Left lobe of liver (tissue), 2 donors: ENCODE measurements around the gene AMER3. TPM values are rescaled to one million over a fixed set of nuclear protein-coding genes. Genes with fewer than 3 reads are reported as not detected.
A peak's percentile ranks its signal among the peaks of the same experiment; 100 is the strongest.

Experiments
- ATAC-seq: fragments of 200-7000 bp; cut with Tn5 transposase; one replicate; pipeline ENCODE4 v1.9.1; 2020; ENCODE audit warnings: mild to moderate bottlenecking, moderate library complexity
- DNase-seq: peaks from one replicate; pipeline ENCODE4 v3.0.0-alpha.2; 2020; ENCODE audit warnings: low spot score
- total RNA-seq: library from RNA; stranded (reverse); gene quantifications from one replicate; pipeline ENCODE4 v1.2.1, GENCODE V29; 2021
- donor health status: DM: no; HTN: no; CAD: no; lungs with moderate emphysema.
- donor health status: DM: no; HTN: yes; CAD: no.

Gene AMER3
- total RNA-seq, 1 donor from 2014 or later = not detected

DNA sequence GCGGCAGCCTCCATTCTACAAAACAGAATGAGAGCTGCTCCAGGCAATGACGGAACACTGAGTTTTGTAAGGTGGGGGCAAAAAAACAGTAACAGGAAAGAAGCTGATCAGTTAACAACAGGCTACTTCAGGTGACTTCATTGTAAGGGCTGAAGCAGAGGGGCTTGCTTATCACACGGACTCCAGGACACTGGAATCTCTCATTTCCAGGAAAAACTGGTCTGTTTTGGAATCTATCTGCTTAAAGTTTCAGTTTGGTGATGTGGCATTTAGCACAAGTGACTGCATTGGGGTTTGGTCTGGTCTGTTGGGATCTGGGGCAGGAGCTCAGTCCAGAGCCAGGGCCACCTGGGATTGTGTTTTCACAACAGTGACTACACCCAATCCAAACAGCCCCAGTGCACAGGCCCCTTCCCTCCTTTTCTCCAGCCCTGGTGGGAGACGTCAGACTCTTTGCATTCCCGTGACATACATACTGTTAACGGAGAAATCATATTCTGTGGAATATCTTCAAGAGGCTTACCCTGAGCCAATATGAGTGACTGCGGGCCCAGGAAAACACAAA is 14.1 kb downstream of the AMER3 start:
- no peak for ATAC-seq
- no peak for DNase-seq

DNA sequence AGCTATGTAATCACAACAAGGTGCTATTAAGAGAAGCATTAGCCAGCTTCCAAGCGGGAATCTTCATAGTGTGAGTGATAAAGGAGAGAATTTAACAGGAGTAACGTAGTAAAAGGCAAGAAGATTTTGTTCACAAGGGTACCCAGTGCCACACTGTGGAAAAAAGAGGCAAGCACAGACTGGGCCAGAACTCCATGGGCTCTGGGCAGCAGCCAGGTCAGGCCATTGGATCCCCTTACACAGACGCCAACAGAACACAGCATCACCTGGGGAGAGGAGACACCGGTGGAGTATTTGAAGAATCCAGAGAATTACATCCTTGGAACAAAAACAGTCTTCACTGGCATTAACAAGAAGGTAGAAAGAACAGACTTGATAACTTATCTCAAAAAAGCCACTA is 21.2 kb downstream of the AMER3 start:
- ATAC-seq (no peak), DNase-seq (no peak)

DNA sequence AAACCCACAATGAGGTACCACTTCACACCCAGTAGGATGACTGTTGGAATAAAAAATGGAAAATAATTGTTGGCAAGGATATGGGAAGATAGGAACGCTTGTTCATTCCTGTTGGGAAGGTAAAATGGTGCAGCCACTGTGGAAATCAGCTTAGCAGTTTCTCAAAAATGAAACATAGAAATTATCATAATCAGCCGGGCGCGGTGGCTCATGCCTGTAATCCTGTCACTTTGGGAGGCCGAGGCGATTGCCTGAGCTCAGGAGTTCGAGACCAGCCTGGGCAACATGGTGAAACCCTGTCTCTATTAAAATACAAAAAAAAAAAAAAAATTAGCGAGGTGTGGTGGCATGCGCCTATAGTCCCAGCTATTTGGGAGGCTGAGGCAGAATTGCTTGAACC is 23.4 kb downstream of the AMER3 start:
- DNase-seq = no peak
- ATAC-seq = no peak

- DNase-seq (no peak), ATAC-seq (no peak)
Measured at GRCh38 chr2:130785466-130786055, 30.2 kb downstream of the AMER3 start.

DNA sequence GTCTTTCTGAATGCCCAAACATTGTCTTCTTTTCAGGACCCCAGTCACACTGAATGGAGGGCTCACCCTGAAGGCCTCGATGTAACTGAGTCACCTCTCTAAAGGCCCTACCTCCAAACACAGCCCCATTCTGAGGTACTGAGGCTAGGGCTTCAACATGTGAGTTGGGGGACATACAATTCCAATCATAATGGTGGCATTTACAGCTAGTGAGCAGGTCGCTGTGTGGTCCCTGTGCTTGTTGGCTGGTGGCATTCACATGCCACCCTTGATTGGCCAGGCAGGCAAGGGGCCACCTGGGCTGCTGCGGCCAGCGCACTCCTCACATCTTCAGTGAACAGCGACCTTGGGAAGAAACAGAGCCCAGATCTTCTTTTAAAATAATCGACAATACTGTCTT is 30.7 kb downstream of the AMER3 start:
- ATAC-seq = no peak
- DNase-seq = no peak

DNA sequence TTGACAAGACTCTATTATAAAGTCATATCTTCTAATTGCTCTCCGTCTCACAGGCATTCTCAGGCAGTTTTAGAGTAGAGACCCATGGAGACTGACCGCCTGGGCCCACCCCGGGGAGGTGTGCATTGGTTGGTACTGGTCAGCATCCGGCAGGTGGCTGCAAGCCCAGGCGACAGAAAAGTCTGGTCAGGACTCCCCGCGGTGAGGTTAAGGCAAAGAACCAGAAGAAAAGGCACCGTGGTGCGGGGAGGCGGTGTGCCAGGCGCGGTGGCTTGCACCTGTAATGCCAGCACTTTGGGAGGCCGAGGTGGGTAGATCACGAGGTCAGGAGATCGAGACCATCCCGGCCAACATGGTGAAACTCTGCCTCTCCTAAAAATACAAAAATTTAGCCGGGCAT is 32.5 kb downstream of the AMER3 start:
- DNase-seq = no peak
- ATAC-seq = no peak

DNA sequence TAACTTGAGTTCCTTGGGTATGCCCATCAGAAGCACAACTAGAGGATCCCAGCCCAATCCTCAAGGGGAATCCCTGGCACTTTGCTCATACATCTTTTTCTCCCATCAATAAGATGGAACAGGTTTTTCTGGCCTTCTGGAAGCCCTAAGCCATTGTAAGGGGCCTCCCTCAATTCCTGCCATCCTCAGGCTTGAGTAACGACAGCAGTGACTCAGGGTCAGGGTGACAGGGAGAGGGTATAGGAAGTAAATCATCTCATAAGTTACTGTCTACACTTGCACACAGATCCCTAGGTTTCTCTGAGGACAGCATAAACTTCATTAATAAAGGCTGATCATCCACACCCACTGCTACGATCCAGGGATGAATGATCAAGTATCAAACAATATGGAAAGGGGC is 35.0 kb downstream of the AMER3 start:
- DNase-seq = no peak
- ATAC-seq = no peak

DNA sequence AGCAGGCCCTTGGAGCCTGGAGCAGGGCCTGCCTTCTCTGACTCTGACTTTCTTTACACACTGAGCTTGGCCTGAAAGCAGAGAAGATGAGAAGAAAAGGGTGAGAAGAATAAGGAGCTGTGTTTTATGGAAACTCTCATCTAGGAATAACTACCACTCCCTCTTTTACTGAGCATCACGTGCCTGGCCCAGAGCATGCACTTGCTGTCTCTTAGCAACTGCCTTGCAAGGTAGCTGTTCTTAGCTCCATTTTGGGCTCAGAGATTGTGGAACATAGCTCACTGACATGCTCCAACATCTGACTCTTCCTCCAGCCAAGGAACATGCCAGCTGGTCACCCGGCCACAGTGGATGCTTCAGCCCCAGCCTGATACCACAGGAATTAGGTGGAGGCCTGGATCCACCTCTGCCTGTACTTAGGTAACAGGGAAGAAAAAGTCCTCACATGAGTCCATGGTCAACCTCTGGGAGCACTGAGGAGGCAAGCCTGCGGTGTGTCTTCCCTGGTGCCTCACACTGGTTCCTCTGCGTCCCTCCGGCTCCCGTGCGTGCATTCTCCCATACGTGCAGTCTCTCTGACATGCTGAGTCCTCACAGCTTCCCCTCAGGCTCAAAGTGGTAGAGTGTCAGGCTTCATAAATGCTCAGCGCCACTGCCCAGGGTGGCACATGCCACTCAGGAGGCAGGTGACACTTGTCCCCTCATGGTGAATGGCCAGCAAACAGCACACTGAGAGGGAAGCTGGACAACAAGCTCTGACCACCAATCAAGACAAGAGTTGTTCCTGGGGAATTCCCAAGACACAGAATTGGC is 35.7 kb downstream of the AMER3 start:
- DNase-seq (no peak), ATAC-seq (no peak)

DNA sequence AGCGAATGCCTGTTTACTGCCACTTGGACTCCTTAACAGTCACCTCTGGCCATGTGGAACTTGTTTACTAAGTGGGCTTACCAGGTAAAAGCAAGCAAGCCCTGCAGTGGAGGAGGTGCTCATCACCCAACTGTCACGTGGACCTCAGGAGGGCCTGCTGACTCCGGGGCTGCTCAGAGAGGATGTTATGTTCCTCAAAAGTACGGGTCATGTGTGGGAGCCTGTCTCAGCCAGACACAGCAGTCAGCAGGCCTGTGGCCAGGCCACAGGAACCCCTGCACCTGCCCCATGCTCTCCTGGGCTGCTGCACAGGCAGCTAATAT is 36.2 kb downstream of the AMER3 start:
- no peak for DNase-seq
- no peak for ATAC-seq

GRCh38 chr2:130795431-130795830 is 40.1 kb downstream of the AMER3 start:
- no peak for DNase-seq

GRCh38 chr2:130796290-130796689 is 41.0 kb downstream of the AMER3 start:
- ATAC-seq = no peak
- no peak for DNase-seq

More at GRCh38 chr2:130795431-130795830, 40.1 kb downstream of the AMER3 start:
- ATAC-seq = no peak

GRCh38 chr2:130797493-130798435 is 42.4 kb downstream of the AMER3 start:
- peak; percentile 88 for DNase-seq
- ATAC-seq = peak; percentile 96

DNA sequence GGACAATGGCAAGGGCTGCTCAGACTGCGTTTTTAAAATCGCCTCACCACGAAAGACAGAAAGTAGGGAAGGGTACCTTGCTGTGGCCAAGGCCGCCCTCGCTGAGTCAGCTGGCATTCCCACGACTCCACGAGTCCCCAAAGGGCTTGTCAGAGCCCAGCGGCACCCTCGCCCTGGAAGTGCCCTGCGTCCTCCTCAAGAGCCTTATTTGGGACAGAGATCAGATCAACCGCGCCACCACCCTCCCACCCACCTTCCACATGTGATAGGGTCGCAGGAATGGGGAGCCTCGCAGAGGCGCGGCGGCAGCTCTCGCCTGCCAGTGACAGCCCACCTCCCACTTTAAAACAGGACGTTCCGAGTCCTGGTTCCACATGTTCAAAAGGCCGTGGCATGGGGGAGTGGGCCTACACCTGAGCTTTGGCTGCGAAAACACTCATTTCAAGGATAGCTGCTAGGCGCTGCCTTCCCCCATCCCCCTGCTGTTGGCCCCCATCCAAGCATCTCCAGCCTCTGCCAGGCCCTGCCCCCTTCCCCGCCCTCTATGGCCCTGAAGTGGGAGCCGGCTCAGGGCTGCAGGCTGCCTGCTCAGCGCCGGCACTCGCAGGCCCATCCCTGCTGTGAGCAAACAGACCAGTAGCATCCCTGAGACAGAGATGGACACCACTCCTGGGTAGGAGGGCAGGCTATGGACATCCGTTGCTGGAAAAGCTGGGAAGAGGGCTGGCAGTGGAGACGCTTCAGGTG is 43.3 kb downstream of the AMER3 start:
- ATAC-seq (no peak), DNase-seq (no peak)

- no peak for DNase-seq
- ATAC-seq = no peak
Measured at GRCh38 chr2:130799295-130799694, 44.0 kb downstream of the AMER3 start.

DNA sequence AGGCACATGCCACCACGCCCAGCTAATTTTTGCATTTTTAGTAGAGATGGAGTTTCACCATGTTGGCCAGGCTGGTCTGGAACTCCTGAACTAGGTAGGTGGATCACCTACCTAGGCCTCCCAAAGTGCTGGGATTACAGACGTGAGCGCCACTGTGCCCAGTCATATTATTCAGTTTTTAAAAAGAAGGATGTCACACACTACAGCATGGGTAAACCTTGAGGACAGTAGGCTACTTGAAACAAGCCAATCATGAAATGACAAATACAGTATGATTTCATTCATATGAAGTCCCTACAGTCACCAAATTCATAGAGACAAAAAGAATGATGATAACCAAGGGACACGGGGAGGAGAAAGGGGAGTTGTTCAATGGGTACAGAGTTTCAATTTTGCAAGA is 50.3 kb downstream of the AMER3 start:
- no peak for DNase-seq
- ATAC-seq = no peak

DNA sequence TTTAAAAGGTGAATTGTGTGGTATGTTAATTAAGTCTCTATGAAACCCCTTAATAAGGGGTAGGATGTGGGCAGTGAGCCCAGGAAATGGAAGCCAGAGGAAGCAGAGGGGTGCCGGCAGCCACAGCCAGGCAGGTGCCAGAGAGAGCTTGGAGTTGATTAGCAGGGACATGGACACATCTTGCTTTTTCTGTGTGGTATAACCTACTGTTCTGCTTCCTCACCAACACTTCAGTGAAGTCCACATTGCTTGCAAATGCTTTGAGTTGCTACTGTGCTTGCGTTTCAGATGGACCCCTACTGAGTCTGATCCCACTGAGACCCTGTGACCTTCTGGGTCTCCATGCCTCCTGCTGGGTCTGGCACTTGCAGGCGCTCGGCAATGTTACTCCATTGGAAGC is 51.0 kb downstream of the AMER3 start:
- ATAC-seq (no peak), DNase-seq (no peak)

GRCh38 chr2:130807659-130808385 is 52.5 kb downstream of the AMER3 start:
- DNase-seq = no peak
- ATAC-seq = no peak

DNA sequence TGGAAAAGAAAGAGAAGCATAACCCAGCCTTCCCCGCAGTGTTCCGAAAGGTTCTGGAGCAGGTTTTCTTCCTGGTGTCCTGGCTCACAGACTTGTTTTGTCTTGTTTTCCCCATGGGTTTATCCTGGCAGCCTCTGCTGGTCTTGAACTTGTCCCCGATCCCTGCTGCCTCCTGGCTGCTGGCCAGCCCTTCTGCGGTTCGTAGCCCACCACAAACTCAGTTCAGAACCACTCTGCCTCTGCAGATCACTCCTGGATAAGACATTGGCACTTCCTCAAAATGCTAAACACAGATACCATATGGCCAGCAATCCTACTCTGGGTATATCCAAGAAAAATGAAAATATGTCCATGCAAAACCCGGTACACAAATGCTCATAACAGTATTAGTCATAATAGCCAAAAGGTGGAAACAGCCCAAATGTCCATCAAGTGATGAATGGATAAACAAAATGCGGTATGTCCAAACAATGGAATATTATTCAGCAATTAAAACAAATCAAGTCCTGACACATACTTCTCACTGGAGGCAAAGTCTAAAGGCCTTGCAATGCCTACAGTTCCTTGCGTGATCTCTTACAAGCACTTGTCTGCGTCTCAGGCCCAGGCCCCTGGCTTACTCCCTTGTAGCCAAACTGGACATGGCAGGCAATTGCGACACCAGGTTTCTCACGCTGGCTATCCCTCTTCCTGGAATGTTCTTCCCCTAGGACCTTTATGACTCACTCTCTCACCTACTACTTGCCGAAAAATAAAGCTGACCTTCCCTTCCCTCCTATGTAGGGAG is 53.3 kb downstream of the AMER3 start:
- ATAC-seq (no peak), DNase-seq (no peak)

- no peak for ATAC-seq
- DNase-seq = no peak
Measured at GRCh38 chr2:130810490-130810889, 55.1 kb downstream of the AMER3 start.
